Activated CD8-positive, alpha-beta memory T cell treated with anti-CD3 and anti-CD28 coated beads, Interleukin-2, amount 50 U/mL, for 48 hours (primary cell): ENCODE measurements around the gene CACNB2.
"Not testable (repeated sequence)": the region's sequence is repeated elsewhere in the genome, so short reads cannot be mapped to it uniquely, and the experiment has no call there.

Experiments
- DNase-seq: peaks from one replicate; pipeline ENCODE4 v3.0.0-alpha.2; 2020

The CACNB2 gene

DNA sequence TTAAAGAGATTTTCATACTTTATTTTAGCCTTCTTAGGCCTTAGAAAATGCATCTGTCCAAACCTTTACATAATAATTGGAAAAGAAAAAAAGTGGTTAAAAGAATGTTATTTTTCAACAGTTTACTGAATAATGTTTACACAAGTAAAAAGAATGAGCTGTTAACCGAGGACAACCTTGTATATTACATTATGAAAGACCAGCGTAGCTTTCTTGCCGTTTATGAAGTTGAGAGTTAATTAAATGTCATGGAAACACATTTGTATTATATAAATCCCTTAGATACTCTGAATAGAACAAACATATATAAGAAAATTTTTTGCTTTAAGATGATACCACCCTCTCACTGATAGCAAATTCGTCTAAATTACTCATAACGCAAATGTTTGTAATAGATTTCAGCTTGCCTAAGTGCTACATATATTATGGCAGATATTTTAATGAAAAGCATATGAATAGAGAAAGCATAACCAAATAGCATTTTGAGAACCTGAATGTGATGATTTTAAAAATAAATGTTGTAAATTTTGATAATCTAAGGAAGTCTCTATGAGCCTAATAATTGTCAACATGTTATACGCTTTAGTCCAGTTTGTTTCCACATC lies 9.1 kb downstream of the CACNB2 start:
- no peak for DNase-seq

DNA sequence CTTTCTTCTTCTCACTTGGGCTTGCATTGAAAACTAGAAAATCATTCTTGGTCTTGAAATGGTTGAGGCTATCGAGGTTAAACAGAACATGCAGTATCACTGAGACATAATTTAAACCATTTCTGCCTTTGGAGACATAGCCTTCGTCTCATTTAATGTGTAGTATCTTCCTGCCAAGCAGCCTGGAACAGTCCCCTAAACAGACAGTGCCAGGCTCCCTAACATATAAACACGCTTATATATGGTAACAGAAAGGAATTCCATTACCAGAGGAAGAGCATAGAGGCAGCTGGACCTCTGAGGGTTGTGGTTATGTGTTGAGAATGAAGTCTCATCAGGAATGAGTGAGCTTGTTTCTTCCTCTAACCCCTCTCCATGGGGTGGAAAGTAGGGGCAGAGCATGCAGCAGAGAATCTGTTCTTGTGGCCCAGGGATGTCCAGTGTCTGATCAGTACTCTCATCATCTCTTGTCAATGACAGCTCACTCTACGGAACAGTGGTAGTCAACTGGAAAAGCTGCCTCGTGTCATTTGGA lies 11.2 kb downstream of the CACNB2 start:
- DNase-seq = no peak

DNA sequence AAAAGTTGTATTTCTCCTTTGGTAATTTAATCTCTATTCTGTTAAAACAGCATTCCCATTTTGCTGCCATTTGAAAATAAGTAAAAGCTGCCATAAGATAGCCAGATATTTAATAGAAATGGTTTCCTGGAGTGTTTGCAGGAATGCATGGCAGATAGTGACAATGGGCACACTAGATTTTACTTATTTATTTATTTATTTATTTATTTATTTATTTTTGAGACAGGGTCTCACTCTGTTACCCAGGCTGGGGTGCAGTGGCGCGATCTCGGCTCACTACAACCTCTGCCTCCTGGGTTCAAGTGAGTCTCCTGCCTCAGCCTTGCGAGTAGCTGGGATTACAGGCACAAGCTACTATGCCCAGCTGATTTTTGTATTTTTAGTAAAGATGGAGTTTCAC lies 13.2 kb downstream of the CACNB2 start:
- not testable (repeated sequence) for DNase-seq

DNA sequence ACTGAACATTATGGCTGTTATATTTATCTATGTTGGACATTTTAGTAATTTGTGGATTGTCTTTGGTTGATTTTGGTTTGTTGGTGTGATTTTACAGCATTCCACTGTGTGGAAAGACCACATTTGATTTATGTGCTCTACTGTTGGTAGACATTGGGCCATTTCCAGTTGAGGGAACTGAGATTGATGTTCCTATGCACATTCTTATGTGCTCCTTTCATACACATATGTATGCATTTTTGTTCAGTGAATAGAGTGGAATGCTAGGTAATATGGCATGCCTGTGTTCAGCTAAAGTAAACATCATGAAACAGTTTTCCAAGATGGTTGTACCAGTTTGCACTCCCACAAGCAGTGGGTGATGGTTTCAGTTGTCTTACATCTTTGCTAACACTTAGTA lies 15.1 kb downstream of the CACNB2 start:
- no peak for DNase-seq

DNA sequence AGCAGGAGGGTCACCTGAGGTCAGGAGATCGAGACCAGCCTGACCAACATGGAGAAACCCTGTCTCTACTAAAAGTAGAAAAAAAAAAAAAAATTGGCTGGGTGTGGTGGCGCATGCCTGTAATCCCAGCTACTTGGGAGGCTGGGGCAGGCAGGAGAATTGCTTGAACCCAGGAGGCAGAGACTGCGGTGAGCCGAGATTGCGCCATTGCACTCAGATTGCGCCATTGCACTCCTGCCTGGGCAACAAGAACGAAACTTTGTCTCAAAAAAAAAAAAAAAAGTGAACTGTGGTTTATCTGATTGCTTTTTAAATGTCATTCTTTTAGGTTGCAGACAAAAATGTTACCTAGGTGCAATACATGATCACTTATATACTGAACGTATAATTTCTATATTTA lies 16.6 kb downstream of the CACNB2 start:
- DNase-seq = not testable (repeated sequence)

DNA sequence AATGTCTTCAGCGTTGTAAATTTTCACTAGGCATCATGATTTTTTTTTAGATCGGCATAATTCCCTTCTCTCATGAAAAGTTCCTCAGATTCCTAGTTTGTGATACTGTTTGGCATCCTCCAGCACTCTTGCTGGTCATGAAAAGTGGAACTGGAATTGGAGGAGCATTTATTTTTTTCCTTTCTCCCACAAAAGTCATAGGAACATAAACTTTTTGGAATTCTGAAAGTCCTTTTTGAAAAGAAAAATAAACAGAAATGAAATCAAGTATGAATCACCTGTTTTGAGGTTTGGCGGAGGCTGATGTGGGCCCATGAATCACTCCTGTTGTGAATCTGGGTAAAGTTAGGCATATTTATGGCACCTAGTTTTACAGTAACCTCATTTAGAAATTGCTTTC lies 17.7 kb downstream of the CACNB2 start:
- DNase-seq = no peak

DNA sequence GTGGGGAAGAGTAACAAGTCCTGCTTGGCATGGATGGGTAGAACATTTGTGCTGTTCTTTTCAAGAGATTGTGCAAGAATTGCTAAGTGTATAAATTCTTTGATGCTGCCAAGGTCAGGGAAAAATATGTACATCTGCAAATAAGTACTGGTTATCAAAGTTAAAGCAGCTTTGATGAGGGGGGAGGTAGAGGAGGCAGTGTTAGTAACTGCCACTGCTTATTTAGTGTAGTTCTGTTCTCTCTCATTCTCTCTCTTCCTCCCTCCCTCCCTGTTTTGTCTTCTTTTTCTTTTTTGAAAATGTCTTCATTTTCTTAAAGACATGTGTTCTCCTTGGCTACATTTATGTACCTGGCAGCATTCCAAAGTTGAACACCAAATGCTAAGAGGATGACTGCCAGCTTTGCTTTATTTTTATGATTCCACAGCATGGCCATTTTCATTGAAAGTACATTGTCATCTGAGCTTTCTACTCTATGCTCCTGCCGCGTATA lies 18.6 kb downstream of the CACNB2 start:
- no peak for DNase-seq

DNA sequence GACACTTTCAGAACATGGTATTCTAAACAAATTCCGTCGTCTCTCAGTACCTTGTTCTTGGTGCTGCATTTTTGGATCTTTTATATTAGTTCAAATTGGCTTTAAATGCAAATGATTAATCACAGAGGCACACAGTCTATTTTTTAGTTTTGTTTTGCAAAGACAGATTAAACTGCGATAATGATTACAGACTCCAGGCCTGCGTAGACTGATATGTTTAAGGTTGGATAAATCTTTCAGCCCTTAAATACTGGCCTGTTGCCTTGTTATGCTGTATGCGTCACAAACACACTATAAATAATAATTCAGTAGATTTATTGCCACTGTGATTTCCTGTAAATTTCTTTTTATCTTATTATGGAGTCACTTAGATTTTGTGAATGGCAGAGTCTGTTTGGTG lies 19.3 kb downstream of the CACNB2 start:
- DNase-seq = no peak

DNA sequence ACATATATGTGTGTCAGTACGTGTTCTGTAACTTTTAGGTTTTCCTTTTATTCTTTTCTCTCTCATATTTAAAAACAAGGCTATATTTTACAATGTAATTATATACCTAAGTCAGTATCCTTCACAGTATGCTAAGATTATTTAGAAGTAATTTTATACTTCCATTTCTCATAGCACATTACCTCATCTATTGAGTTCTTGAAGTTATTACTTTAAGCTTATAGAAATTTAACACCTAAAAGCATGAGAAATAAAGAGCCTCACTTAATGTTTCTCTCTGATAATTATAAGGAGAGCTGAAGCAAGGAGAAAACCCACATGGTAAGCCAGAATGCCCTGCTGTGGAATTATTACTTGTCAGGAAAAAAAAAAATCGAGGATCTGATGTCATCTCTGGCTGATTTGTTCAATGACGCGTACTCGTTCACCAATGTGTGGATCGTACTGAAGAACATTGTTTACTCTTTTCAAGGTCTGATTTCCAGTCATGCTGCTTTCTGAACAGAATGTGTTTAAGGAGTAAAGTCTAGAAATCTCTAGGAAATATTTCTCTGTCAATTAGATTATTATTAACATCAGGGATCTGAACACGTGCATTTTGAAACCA lies 21.9 kb downstream of the CACNB2 start:
- no peak for DNase-seq

DNA sequence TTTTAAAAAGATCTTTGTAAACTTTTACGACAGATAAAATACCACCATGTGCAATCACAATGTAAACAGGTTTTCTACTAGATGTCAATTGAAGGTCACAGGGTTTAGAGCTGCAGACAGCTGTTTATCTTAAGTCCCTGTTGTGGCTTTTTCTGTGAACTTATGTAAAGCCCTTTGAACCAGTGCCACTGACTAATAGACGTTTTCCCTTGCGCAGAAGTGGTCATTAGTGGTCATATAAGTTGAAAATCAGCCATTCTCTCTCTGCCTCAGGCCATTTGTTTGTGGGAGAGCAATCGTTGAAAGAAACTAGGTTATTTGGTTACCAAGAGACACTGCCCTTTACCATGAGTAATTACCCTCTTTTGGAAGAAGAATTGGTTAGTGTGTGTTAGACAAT lies 23.9 kb downstream of the CACNB2 start:
- no peak for DNase-seq

DNA sequence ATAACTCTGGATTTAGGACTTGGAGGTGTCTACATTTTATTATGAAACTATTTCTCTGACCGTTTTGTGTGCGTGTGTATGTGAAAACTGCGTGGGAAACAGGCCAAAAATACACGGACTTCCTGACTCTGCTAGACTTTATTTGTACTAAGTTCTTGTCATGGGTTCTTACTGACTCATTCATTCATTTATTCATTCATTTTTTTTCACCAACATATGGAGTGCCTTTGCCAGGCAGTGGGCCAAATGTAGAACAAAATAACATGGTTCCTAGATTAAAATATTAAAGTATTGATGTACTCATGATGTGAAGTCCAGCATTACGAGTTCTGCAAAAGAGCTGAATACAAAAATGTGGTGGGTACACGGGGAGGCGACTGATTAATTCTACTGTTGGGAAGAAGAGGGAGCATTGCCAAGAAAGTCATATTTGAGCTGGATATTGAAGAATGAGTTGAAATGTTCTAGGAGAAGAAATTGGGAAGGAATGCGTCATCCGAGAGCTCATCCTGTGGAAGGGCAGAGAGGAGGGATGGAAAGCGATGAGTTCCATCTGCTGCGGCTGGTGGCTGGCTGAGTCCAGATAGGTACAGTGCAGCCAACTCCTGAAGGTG lies 24.6 kb downstream of the CACNB2 start:
- DNase-seq = no peak

DNA sequence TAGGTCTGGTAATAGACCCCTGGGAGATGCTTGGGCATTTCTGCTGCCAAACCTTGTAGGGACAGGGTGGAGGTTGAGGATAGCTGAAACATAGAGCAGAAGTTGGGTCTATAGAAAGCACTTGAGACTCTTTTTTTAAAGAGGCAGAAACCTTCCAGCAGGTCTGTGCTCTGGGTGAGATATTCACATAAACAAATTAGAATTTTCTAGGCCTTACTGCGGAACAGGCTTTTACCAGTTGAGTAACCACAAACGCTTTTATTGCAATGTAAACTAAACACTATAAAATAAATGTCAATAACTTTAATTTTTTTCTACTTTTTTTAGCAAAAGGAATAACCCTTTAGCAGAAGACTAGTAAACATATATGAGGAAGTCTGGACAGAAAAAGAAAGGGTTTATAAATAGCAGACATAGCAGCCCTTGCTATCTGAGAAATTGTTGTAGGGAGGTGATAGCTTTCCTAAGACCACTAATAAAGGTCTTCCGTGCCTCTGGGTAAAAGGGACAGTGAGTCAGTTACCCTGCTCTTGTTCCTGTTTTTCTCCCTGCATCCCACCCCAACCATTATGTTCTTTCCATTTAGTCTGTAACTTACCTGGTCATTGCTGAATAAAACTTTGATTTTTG lies 38.7 kb downstream of the CACNB2 start:
- DNase-seq = no peak

DNA sequence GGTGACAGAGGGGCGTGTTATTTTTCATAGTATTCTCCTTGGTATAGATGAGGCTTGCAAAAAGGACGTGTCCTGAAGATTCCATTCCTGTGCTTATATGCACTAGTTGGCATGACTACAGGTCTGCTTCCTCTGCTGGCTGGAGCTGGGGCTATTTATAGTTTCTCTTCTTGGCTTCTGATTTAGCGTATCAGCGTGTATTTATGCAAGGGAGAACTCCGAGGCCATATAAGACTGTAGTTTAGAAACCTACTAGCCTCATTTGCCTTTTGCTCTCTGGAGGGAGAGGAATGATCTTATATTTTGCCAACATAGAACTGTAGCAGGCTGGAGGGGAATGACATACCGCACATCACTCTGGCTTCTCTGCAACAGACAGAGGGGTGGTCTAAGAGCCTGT lies 39.7 kb downstream of the CACNB2 start:
- no peak for DNase-seq

DNA sequence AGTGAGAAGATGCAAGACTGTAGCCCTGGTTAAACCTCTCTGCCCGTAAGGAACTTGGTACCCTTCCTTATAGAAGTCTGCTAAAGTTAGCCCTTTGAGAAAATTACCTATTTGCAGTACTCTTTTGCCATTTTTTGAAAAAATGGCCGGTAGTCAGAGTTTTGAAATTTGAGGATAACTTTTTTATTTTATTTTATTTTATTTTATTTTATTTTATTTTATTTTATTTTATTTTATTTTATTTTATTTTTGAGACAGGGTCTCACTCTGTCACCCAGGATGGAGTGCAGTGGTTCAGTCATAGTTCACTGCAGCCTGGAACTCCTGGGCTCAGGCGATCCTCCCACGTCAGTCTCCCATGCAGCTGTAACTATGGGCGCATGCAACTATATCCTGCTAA lies 41.2 kb downstream of the CACNB2 start:
- DNase-seq = not testable (repeated sequence)

DNA sequence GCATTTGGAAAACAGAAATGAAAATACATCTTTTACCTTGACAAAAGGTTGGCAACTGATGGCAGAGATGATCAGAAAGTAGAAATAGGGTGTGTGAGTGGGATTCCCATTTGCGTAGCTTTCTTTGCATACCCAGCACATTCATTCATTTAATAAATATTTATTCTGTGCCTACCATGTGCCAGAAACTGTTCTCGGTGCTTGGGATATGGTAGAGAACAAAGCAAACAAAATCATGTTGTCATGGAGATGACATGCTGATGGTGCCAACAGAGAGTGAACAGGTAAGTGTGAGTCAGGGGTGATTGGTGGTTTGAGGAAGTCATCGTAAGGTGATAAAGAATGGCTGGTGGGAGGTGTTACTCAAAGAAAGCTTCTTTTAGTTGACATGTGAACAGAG lies 45.4 kb downstream of the CACNB2 start:
- DNase-seq = no peak

DNA sequence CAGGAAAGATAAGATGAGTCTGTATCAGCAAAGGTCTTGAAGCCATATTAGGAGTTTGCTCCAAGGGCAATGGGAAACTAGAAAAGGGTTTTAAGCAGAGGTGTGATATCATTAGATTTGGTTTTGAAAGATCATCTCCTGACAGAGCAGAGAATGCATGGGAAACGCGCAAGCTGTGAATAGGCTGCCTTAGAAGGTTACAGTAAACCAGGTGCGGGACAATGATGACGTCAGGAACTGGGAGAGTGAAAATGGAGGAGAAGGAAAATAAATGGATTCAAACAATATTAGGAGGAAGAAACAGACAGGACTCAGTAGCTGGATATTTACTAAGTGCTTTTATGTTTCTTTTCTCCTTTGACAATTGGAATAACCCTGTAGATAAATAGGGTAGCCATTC lies 50.6 kb downstream of the CACNB2 start:
- DNase-seq = no peak

DNA sequence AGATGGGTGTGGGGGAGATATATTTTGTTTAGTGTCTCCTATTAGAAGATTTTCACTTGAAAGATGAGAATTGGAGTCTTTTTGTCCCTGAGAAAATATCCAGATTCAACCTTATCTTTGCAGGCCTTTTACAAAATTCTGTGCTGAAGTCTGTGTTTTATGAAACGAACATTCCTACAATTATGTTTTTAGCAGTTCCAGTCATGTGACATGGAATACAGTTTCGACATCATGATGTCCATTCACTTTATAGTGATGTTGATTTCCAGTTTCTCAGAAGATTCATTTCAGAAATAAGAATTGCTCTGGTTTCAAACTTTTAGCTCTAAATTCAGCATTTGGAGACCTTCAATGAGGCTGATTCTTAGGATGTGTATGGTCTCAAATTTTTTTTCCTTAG lies 54.4 kb downstream of the CACNB2 start:
- DNase-seq = no peak

DNA sequence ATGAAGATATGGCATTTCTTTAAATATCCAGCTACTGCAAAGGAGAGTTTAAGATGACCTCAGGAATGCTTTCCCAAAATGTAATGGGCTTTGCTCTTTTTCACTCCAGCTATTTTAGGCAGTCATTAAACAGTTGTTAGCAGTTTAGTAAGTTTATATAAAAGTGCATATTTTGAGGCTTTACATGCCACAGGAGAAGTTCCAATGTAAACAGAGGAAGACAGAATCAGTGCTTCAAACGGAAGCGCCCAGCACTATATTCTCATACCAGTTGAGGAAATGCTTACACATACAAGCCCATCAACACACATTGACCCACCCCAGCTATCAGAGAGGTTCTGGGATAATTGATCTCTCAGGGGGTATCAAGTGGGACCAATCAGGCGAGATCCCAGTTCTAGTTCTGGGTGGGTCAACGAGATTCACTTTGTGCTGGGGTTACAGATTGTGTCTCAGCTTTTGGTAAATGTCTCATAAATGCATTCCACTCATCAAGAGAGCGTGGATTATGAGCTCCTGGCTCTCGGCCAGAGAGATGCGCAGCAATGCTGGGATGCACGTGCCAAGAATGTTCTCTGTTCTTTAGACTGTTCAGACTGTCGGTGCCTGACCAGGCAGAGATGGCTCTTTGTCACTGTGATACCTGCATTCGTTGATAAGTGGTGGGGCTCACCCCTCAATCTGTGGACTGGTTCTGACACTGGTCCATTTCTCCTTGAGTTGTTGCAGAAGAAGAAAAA lies 55.0 kb downstream of the CACNB2 start:
- no peak for DNase-seq

DNA sequence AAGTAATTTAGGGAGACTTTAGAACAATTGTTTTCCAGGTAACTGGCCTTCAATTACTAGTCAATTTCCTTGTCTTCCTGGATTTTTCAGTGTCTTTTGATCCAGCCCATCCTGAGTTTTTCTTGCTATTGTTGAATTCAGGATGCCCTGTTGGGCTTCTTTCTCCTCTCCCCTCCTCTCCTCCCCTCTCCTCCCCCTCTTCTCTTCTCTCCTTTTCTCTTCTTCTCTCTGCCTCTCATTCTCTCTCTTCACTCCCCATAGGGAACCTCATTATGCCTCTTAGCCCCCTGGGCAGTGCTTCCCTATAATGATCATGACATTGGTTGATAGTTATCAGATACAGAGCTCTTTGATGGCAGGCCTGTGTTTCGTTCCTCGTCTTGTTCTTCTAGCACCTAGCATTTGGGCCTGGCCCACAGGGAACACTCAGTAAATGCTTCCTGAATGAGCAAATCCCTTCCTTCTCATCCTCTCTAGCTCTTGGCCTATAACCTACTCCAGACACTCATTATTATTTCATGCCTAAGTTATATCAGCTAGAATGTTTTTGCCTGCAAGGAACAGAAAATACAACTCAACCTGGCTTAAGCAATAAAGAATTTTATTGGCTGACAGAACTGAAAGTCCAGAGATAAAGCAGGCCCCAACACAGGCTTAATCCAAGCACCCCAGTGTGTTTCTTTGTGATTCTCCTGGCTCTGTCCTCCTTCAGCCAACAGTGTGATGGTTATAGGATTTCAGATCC lies 56.8 kb downstream of the CACNB2 start:
- no peak for DNase-seq

DNA sequence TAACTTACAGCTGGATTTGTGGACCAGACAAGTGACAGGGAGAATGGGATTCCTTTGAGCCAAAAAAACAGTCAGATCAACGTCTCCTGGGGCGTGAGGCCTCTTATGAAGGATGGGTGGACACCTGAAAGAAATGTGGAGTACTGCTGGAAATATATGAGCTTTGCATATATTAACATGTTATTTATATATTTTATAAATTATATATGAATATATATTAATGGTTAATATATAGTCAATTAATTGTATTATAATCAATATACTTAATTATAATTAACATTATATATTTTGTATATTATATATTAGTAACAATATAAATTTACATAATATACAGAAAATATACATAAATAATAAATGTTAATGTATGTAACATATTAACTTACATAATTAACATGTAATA lies 57.5 kb downstream of the CACNB2 start:
- DNase-seq = no peak

DNA sequence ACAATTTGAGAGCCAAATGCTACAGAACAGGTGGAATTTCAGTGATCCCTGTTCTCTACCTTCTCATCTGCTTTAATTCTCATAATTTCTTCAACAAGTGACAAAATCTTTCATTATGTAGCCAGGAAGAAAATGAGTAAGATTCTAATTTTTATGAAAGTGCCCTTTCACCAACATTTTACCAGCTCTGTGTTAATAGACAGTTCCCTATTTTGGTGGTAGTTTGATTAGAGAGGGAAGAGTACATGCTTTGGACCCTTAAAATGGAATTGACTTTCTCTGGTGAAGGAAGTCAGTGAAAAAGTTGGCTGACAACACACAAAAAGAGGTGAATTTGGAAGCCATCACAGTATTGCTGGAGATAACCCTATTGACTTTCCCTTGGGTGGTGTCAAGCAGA lies 61.7 kb downstream of the CACNB2 start:
- DNase-seq = no peak

DNA sequence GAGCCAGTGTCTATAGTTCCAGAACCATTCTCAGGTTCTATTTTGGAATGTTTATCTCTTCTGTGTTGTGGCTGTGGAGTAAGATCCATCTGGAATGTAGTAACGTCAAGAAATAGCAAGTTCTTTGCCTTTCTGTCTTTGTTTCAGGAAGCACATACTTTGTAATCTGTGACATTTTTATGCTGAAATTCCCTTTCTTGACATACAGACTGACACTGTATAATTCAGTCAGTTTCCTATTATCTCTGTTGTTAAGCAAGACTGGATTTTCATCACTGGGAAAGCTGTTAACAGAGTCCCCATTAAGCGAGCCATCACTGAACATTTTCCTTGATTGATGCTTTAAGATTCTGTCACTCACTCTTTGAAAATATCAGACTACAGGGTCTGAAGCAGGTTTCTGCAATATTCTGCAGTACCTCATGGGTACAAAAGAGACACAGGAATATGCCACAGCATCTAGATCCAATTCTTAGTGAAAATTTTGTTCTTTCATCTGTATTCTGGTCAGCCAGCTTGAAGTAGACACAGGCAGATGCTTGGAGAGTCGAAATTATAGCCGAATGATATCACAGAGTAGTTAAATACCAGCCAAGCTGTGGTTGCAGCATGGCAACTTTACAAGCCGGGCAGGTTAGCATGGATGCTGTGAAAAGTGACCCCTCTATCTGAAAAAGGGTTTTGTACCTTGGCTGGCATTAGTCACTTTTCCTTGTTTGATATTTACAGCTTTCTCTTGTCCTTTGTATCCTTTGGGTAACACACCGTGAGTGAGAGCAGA lies 62.6 kb downstream of the CACNB2 start:
- no peak for DNase-seq
